OCI-LY1 (cell line): ENCODE measurements around the gene DEAF1.

Experiments
- EZH2 ChIP-seq: fragments of 200-600 bp; sonication (generic), shearing (Covaris generic); IDR thresholded peaks from 2 replicates; pipeline ENCODE4 v1.8.0; 2017; ENCODE audit warnings: borderline replicate concordance, mixed run types, mild to moderate bottlenecking, antibody characterized with exemption, low read length, moderate library complexity, mixed read lengths
- TF ChIP-seq, protein P1 (sequence below): fragments of 200-600 bp; sonication (generic), shearing (Covaris generic); IDR thresholded peaks from 2 replicates; pipeline ENCODE4 v1.5.1; 2017; ENCODE audit warnings: mild to moderate bottlenecking, antibody characterized with exemption, low read length, moderate library complexity, mixed read lengths

DNA sequence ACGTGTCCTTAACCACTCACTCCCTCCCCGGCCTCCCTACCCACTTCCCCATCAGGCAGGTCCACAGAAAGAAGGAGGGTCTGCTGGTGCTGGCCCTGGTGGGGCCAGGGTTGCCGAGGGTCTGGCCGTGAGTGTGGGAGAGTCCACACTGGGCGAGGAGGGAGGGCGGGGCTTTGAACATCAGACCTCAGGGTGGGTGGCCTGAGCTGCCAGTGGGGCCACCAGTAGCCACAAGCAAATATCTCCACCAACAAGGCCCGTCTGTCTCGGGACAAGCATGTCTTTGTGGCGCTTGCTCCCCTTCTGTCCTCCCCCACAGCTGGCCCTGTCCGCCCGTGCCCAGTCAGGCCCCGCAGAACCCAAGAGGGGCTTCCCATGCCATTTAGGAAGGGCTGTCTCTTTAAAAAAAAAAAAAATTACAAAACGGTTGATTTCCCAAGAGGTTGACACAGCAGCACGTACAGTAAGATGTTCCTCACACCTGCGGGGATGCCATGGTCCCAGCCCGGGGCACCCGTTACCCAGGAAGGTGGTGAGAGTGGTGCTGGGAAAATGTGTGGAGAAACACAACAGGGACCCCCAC lies 34.6 kb upstream of the DEAF1 start:
- TF ChIP-seq, protein P1, sequence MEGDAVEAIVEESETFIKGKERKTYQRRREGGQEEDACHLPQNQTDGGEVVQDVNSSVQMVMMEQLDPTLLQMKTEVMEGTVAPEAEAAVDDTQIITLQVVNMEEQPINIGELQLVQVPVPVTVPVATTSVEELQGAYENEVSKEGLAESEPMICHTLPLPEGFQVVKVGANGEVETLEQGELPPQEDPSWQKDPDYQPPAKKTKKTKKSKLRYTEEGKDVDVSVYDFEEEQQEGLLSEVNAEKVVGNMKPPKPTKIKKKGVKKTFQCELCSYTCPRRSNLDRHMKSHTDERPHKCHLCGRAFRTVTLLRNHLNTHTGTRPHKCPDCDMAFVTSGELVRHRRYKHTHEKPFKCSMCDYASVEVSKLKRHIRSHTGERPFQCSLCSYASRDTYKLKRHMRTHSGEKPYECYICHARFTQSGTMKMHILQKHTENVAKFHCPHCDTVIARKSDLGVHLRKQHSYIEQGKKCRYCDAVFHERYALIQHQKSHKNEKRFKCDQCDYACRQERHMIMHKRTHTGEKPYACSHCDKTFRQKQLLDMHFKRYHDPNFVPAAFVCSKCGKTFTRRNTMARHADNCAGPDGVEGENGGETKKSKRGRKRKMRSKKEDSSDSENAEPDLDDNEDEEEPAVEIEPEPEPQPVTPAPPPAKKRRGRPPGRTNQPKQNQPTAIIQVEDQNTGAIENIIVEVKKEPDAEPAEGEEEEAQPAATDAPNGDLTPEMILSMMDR: no peak
- no peak for TF ChIP-seq EZH2
